ENCODE results near the gene GPC5.
"Not testable (repeated sequence)": the region's sequence is repeated elsewhere in the genome, so short reads cannot be mapped to it uniquely, and the experiment has no call there.

Gene GPC5

GRCh38 chr13:91647361-91647990 lies 249.1 kb downstream of the GPC5 start:
- peak in 1 of 51 donors; percentile 6 for DNase-seq

DNA sequence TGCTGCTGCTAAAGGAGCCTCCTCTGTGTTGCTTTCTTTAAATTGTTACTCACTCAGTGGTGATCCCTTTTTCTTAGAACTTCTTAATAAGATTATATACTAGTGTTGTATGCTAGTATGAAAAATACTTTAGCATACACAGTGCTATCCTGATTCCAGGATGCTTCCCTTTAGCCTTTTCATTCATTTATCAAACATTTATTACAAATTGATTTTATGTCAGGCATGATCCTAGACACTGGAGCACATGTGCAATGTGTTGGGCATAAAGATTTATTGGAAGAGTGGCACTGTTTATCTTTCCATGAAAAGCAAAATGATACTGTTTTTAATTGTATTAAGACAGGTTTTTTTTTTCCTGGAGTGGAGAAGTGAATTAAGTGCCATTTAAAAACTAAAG lies 249.6 kb downstream of the GPC5 start:
- DNase-seq: no peak

DNA sequence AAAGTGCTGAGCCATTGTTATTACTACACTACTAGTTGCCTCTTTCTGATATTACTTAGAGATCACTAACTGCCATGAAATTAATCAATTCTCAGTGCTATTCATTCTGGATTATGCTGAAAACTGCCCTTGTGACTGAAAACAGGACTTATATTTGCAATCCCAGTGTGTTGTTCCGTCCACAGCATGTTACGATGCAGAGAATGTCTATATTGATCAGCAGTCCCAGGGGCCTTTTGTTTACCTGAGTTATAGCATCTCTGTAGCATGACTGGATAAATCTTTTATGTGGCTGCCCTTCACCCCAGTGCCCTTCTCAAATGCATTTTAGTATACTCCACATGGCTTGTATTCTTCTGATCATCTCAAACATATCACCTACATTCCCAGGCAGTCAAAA lies 251.0 kb downstream of the GPC5 start:
- DNase-seq: no peak

GRCh38 chr13:91652404-91653301 lies 254.2 kb downstream of the GPC5 start:
- no peak for DNase-seq

DNA sequence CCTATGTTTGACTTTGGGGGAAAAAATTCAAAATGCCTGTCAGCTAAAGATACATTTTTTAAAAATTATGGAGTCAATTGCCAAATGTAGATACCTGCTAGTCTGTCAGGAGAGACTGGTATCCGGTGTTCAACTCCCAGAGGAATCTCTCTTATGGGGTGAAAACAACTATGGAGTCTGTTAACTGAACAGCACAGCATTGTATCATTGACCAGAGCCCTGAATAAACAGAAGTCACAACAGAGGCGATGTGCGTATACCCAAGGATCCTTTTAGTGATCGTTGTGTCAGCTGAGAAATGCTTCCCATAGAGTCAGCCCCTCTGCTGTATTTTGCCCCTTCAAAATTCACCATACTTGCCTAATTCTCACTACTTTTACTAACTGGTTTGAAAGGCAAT lies 257.3 kb downstream of the GPC5 start:
- DNase-seq: no peak

- DNase-seq: no peak
These were observed 258.9 kb downstream of the GPC5 start for GRCh38 chr13:91657283-91657682.

DNA sequence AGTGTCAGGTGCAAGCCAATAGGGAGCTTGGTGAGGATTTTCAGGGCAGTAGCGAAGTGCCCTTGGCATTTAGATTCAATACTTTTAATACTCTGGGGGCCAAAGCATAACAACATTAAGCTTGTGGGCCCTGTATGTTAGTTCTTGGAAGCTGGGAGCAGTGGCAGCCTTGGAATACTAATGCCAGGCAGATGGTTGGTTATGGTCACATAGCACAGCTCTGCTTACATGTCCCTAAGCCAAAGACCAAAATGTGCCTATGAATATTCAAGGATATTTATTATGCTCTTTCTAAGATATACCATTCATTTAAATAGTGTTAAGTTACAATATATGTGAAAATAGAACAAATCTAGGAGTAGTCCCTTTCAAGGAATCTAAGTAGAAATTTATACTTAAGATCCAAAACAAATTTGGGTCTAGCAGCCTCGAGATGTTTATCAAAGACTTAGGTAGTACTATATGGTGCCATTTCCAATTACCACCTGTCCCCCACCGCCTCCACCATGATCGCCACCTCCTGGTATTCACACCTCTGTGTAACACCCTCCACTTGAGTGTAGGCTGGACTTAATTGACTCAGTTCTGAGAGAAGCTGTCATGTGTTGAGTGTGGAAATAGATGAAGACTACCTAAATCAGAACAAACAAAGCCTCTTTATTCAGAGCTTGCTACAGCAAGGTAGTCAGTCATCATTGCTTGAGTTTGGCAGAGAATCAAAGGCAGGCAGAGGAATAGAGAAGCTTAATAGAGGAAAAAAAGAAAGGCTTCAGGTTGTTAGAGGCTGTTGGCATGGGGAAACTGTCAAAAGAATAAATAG lies 261.0 kb downstream of the GPC5 start:
- no peak for DNase-seq

- DNase-seq: no peak
These were observed 261.6 kb downstream of the GPC5 start for GRCh38 chr13:91660076-91660415.

- no peak for DNase-seq
These were observed 263.5 kb downstream of the GPC5 start for GRCh38 chr13:91661692-91662490.

DNA sequence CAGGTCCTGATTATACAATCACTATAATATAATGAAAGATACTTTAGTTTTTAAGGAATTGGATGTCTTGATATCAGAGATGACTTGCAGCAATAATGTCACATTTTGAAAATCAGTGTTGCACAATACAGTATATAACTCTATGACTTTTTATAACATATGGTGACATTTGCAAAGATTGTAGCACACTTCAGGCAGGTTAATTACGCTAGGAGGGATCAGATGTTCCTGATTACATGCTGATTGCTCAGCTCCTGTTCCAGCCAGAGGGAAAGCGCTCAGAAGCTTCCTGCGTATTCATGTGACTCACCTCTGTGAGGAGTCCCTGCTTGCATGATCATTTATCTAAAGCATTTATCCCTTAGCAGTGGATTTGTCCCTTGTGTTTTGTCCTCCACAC lies 265.6 kb downstream of the GPC5 start:
- no peak for DNase-seq

DNA sequence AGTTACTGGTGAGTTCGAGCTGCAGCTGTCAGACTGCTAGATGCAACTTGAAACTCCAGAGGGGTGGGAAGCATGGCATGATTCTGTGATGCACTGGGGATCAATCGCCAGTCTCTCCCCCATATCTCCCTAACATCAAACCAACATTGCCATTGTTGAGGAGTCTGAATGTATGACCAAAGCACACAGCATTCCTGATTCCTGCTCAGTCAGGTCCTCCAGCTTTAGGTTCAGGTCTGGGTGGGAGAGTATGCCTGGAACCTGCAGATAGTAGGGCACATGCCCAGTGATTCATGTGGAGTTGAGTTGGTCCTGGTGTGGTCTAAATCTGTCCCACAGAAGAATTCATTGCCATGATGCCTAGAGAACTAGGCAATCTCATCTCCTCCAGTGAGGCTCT lies 269.1 kb downstream of the GPC5 start:
- DNase-seq: no peak

- DNase-seq: no peak
These were observed 270.6 kb downstream of the GPC5 start for GRCh38 chr13:91668866-91669495.

GRCh38 chr13:91674347-91674746 lies 275.9 kb downstream of the GPC5 start:
- not testable (repeated sequence) for DNase-seq

GRCh38 chr13:91684746-91685145 lies 286.3 kb downstream of the GPC5 start:
- no peak for DNase-seq

- DNase-seq: no peak
These were observed 292.5 kb downstream of the GPC5 start for GRCh38 chr13:91690944-91691343.

GRCh38 chr13:91693466-91693865 lies 295.0 kb downstream of the GPC5 start:
- DNase-seq: no peak

DNA sequence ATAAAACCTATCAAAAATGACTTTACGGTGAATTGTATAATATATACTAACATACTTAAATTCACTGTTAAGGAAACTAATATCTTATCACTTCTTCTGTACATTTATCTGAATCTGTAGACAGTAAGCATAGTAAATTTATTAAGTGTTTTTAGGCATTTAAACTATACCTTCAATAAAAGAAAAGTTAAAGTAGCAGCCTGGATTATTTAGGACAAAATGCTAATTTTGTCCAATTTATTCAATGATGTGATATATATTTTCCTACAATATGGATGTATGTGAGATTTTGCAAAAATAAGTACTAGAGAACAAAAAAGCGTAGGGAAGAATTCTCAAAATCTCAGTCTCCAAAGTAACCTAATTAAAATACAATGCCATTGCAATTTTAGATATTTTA lies 299.9 kb downstream of the GPC5 start:
- no peak for DNase-seq

DNA sequence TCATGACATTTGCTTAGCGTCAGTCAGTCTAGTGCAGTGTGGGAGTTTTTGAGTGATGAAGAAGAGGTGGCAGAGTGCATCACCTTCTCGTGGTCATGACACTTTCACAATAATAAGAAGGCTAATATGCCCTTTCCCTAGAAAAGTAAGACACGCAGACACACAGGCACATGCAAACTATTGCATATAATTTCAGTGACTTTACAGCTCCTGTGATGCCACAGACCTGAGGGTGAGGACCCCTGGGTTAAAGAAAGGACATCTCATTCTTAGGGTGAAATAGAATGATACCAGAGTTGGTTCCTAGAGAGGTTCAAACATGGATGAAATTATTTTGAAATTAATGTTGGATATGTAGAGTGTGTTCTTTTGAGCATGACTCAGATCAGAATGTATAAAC lies 300.3 kb downstream of the GPC5 start:
- DNase-seq: no peak

GRCh38 chr13:91699863-91700262 lies 301.4 kb downstream of the GPC5 start:
- DNase-seq: no peak

DNA sequence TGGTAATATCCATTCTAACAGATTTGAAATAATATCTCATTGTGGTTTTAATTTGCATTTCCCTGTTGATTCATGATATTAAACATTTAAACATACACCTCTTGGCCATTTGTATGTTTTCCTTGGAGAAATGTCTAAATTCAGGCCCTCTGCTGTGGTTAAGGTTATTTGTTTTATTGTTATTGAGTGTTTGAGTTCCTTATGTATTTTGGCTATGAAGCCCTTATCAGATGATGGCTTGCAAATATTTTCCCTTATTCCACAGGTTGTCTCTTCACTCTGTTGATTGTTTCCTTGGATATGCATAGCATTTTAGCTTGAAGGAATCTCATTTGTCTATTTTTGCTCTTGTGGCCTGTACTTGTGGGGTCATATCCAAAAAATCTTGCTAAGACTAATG lies 303.6 kb downstream of the GPC5 start:
- no peak for DNase-seq

GRCh38 chr13:91702411-91702810 lies 304.0 kb downstream of the GPC5 start:
- no peak for DNase-seq

All from hypothalamus (tissue), 51 donors.